NT2/D1 (cell line): ENCODE measurements around the gene PHAF1.
A peak's percentile ranks its signal among the peaks of the same experiment; 100 is the strongest.

ENCODE experiments used
- DNase-seq: peaks from one replicate; pipeline ENCODE4 v3.0.0-alpha.2; 2011; ENCODE audit warnings: low read depth, low spot score
- H3K27me3 ChIP-seq: 2 replicates; pipeline ENCODE4 v1.6.0; 2011; ENCODE audit warnings: mild to moderate bottlenecking; ENCODE audit not compliant: insufficient read length, insufficient read depth
- H3K36me3 ChIP-seq: 2 replicates; pipeline ENCODE4 v1.6.1; 2011; ENCODE audit warnings: mild to moderate bottlenecking, low read length, mixed read lengths; ENCODE audit not compliant: insufficient read depth, insufficient read length
- H3K4me1 ChIP-seq: 2 replicates; pipeline ENCODE4 v1.5.1; 2011; ENCODE audit not compliant: insufficient read depth, insufficient read length
- H3K4me3 ChIP-seq: 2 replicates; pipeline ENCODE4 v1.5.1; 2011; ENCODE audit warnings: low read depth; ENCODE audit not compliant: insufficient read length
- H3K9ac ChIP-seq: 2 replicates; pipeline ENCODE4 v1.6.0; 2011; ENCODE audit warnings: low read depth; ENCODE audit not compliant: insufficient read length
- H3K9me3 ChIP-seq: 2 replicates; pipeline ENCODE4 v1.5.1; 2011; ENCODE audit warnings: mild to moderate bottlenecking, low read length; ENCODE audit not compliant: insufficient read depth
- SUZ12 ChIP-seq: IDR thresholded peaks from 2 replicates; pipeline ENCODE4 v1.6.1; 2011; ENCODE audit not compliant: insufficient read length, insufficient read depth; ENCODE audit errors: extremely low read depth
- YY1 ChIP-seq: IDR thresholded peaks from 2 replicates; pipeline ENCODE4 v1.6.1; 2011; ENCODE audit not compliant: insufficient read length, insufficient read depth
- ZNF274 ChIP-seq: IDR thresholded peaks from 2 replicates; pipeline ENCODE4 v1.6.1; 2011; ENCODE audit warnings: mild to moderate bottlenecking, low read depth, low read length

PHAF1 gene

GRCh38 chr16:67190448-67191399, 81.0 kb downstream of the PHAF1 start:
- Histone ChIP-seq H3K36me3 (peaks cover 33% of the 10 kb centered on the region), H3K9me3 (no peaks in the 10 kb centered on the region), H3K4me1 (peaks cover 28% of the 10 kb centered on the region), H3K4me3 (no peak overlapping the region), H3K9ac (no peak overlapping the region), H3K27me3 (peaks cover 7% of the 10 kb centered on the region)
- TF ChIP-seq ZNF274 (no peak), YY1 (no peak), SUZ12 (no peak)
- DNase-seq: no peak

GRCh38 chr16:67191411-67191994, 81.8 kb downstream of the PHAF1 start:
- Histone ChIP-seq H3K36me3 (peaks cover 41% of the 10 kb centered on the region), H3K27me3 (no peaks in the 10 kb centered on the region), H3K9me3 (no peaks in the 10 kb centered on the region), H3K9ac (no peak overlapping the region), H3K4me1 (peaks cover 22% of the 10 kb centered on the region), H3K4me3 (peak overlapping the region; percentile 100)
- DNase-seq: no peak
- no peak for TF ChIP-seq YY1

- H3K9ac ChIP-seq: peak within 1 kb of the TSS; percentile 100
- TF ChIP-seq YY1: no peak
- peak; percentile 82 for TF ChIP-seq SUZ12
- no peak for TF ChIP-seq ZNF274
- H3K4me1 ChIP-seq: peaks cover 16% of the 10 kb centered on the region
- no peaks in the 10 kb centered on the region for H3K9me3 ChIP-seq
- H3K4me3 ChIP-seq: peak within 1 kb of the TSS; percentile 100
- H3K36me3 ChIP-seq: peaks cover 47% of the 10 kb centered on the region
- no peaks in the 10 kb centered on the region for H3K27me3 ChIP-seq
- DNase-seq: peak; percentile 80
These were observed 82.4 kb downstream of the PHAF1 start, which contains the start of gene E2F4 for GRCh38 chr16:67191995-67192681. E2F4 (plus strand) TSS chr16:67192155; CDS start chr16:67192228, 73 bp downstream.

- Histone ChIP-seq H3K27me3 (no peaks in the 10 kb centered on the region), H3K4me1 (peaks cover 11% of the 10 kb centered on the region), H3K9me3 (no peaks in the 10 kb centered on the region), H3K9ac (peak overlapping the region; percentile 100), H3K4me3 (peak overlapping the region; percentile 100), H3K36me3 (peaks cover 54% of the 10 kb centered on the region)
- no peak for DNase-seq
- no peak for TF ChIP-seq SUZ12
- no peak for TF ChIP-seq ZNF274
- TF ChIP-seq YY1: no peak
These were observed 83.1 kb downstream of the PHAF1 start for GRCh38 chr16:67192781-67193361.

- no peak for DNase-seq
- H3K27me3 ChIP-seq: no peaks in the 10 kb centered on the region
- TF ChIP-seq YY1: no peak
- no peak for TF ChIP-seq SUZ12
- TF ChIP-seq ZNF274: no peak
- H3K36me3 ChIP-seq: peaks cover 61% of the 10 kb centered on the region
- peak overlapping the region; percentile 100 for H3K9ac ChIP-seq
- H3K4me3 ChIP-seq: peak overlapping the region; percentile 100
- H3K9me3 ChIP-seq: no peaks in the 10 kb centered on the region
- peaks cover 11% of the 10 kb centered on the region for H3K4me1 ChIP-seq
These were observed 83.8 kb downstream of the PHAF1 start for GRCh38 chr16:67193536-67193935.

- peaks cover 11% of the 10 kb centered on the region for H3K4me1 ChIP-seq
- TF ChIP-seq SUZ12 (no peak), ZNF274 (no peak), YY1 (no peak)
- H3K36me3 ChIP-seq: peaks cover 66% of the 10 kb centered on the region
These were observed 84.5 kb downstream of the PHAF1 start for GRCh38 chr16:67194260-67194659.

GRCh38 chr16:67195676-67196075, 85.9 kb downstream of the PHAF1 start:
- peaks cover 9% of the 10 kb centered on the region for H3K4me1 ChIP-seq
- no peaks in the 10 kb centered on the region for H3K27me3 ChIP-seq
- DNase-seq: no peak
- no peaks in the 10 kb centered on the region for H3K9me3 ChIP-seq
- H3K36me3 ChIP-seq: peaks cover 79% of the 10 kb centered on the region
- H3K4me3 ChIP-seq: no peak overlapping the region
- TF ChIP-seq SUZ12: no peak
- TF ChIP-seq ZNF274: no peak
- no peak for TF ChIP-seq YY1
- no peak overlapping the region for H3K9ac ChIP-seq

More at GRCh38 chr16:67194260-67194659, 84.5 kb downstream of the PHAF1 start:
- DNase-seq: no peak
- no peak overlapping the region for H3K9ac ChIP-seq
- no peaks in the 10 kb centered on the region for H3K9me3 ChIP-seq
- H3K4me3 ChIP-seq: no peak overlapping the region
- H3K27me3 ChIP-seq: no peaks in the 10 kb centered on the region
